H9 (cell line): ENCODE measurements around the gene ZNF275. TPM values are rescaled to one million over a fixed set of nuclear protein-coding genes. Genes with fewer than 3 reads are reported as not detected.

ENCODE experiments used
- DNase-seq: peaks from one replicate; pipeline ENCODE4 v3.0.0-alpha.2; 2017
- H2AFZ ChIP-seq: one replicate; pipeline ENCODE4 v1.6.1; 2013; ENCODE audit warnings: mild to moderate bottlenecking, low read length, control low read depth, moderate library complexity
- H2AK5ac ChIP-seq: 2 replicates; pipeline ENCODE4 v1.6.1; 2013; ENCODE audit warnings: low read length, control low read depth, mixed read lengths; ENCODE audit not compliant: insufficient read length
- H2BK120ac ChIP-seq: one replicate; pipeline ENCODE4 v1.6.1; 2013; ENCODE audit warnings: low read depth, mild to moderate bottlenecking, low read length, control low read depth, inconsistent platforms; ENCODE audit not compliant: poor library complexity, severe bottlenecking
- H2BK12ac ChIP-seq: 2 replicates; pipeline ENCODE4 v1.6.1; 2013; ENCODE audit warnings: low read length, control low read depth, mixed read lengths, low read depth; ENCODE audit not compliant: insufficient read length
- H2BK15ac ChIP-seq: 2 replicates; pipeline ENCODE4 v1.6.1; 2013; ENCODE audit warnings: low read depth, low read length, control low read depth
- H2BK20ac ChIP-seq: one replicate; pipeline ENCODE4 v1.6.1; 2013; ENCODE audit warnings: low read depth, mild to moderate bottlenecking, low read length, control low read depth, inconsistent platforms; ENCODE audit not compliant: poor library complexity, severe bottlenecking
- H2BK5ac ChIP-seq: 2 replicates; pipeline ENCODE4 v1.6.1; 2013; ENCODE audit warnings: low read length, control low read depth, mixed read lengths; ENCODE audit not compliant: insufficient read length
- H3K14ac ChIP-seq: 2 replicates; pipeline ENCODE4 v1.6.1; 2013; ENCODE audit warnings: low read length, control low read depth; ENCODE audit not compliant: insufficient read depth
- H3K18ac ChIP-seq: 2 replicates; pipeline ENCODE4 v1.6.1; 2013; ENCODE audit warnings: low read depth, mild to moderate bottlenecking, mixed read lengths, low read length, control low read depth; ENCODE audit not compliant: insufficient read length
- H3K23ac ChIP-seq: 2 replicates; pipeline ENCODE4 v1.6.1; 2013; ENCODE audit warnings: low read length, control low read depth, mixed read lengths, low read depth; ENCODE audit not compliant: insufficient read length
- H3K23me2 ChIP-seq: 2 replicates; pipeline ENCODE4 v1.6.1; 2013; ENCODE audit warnings: low read depth, mild to moderate bottlenecking, mixed read lengths, low read length, control low read depth; ENCODE audit not compliant: insufficient read length, poor library complexity, severe bottlenecking
- H3K27ac ChIP-seq: 2 replicates; pipeline ENCODE4 v1.5.1; 2013; ENCODE audit warnings: low read length, control low read depth, mixed read lengths, low read depth; ENCODE audit not compliant: insufficient read length
- H3K27me3 ChIP-seq: 2 replicates; pipeline ENCODE4 v1.6.1; 2013; ENCODE audit warnings: low read length, control low read depth, inconsistent platforms; ENCODE audit not compliant: insufficient read depth
- H3K4ac ChIP-seq: 2 replicates; pipeline ENCODE4 v1.6.1; 2013; ENCODE audit warnings: low read depth, mild to moderate bottlenecking, control low read depth, inconsistent platforms, low read length, moderate library complexity
- H3K4me1 ChIP-seq: 2 replicates; pipeline ENCODE4 v1.6.1; 2013; ENCODE audit warnings: low read length, control low read depth, inconsistent platforms; ENCODE audit not compliant: insufficient read depth
- H3K4me2 ChIP-seq: 2 replicates; pipeline ENCODE4 v1.6.1; 2013; ENCODE audit warnings: low read length, control low read depth, mixed read lengths; ENCODE audit not compliant: insufficient read length, insufficient read depth
- H3K56ac ChIP-seq: 2 replicates; pipeline ENCODE4 v1.6.1; 2013; ENCODE audit warnings: low read depth, mild to moderate bottlenecking, mixed read lengths, low read length, control low read depth; ENCODE audit not compliant: insufficient read length
- H3K79me1 ChIP-seq: 2 replicates; pipeline ENCODE4 v1.6.1; 2013; ENCODE audit warnings: low read depth, mild to moderate bottlenecking, moderate library complexity, low read length, control low read depth, inconsistent platforms; ENCODE audit not compliant: insufficient read depth, poor library complexity, severe bottlenecking
- H3K79me2 ChIP-seq: 2 replicates; pipeline ENCODE4 v1.6.1; 2013; ENCODE audit warnings: low read length, control low read depth, inconsistent platforms; ENCODE audit not compliant: insufficient read depth
- H3K9ac ChIP-seq: 2 replicates; pipeline ENCODE4 v1.6.1; 2013; ENCODE audit warnings: low read length, control low read depth, mixed read lengths; ENCODE audit not compliant: insufficient read length; ENCODE audit errors: extremely low read depth
- H3K9me3 ChIP-seq: one replicate; pipeline ENCODE4 v1.6.1; 2013; ENCODE audit warnings: low read depth, low read length, inconsistent platforms; ENCODE audit not compliant: control insufficient read depth
- H3T11ph ChIP-seq: one replicate; pipeline ENCODE4 v1.6.1; 2013; ENCODE audit warnings: mild to moderate bottlenecking, low read length, control low read depth, inconsistent platforms
- H4K20me1 ChIP-seq: one replicate; pipeline ENCODE4 v1.6.1; 2013; ENCODE audit not compliant: control insufficient read depth, insufficient read length, insufficient read depth
- H4K5ac ChIP-seq: 2 replicates; pipeline ENCODE4 v1.6.1; 2013; ENCODE audit warnings: low read depth, mild to moderate bottlenecking, mixed read lengths, low read length, control low read depth; ENCODE audit not compliant: insufficient read length
- H4K8ac ChIP-seq: replicated peaks from 2 replicates; pipeline ENCODE4 v1.6.1; 2013; ENCODE audit warnings: low read length, control low read depth, mixed read lengths, low read depth; ENCODE audit not compliant: insufficient read length
- H4K91ac ChIP-seq: 2 replicates; pipeline ENCODE4 v1.6.1; 2013; ENCODE audit warnings: low read depth, mild to moderate bottlenecking, moderate library complexity, mixed read lengths, low read length, control low read depth; ENCODE audit not compliant: insufficient read length
- H3K27ac Mint-ChIP-seq, 3 experiments: 2 replicates in 2 of 3; 3 replicates in 1 of 3; pipeline ENCODE4 v1.8.0; 2020 to 2021; ENCODE audit warnings: mixed read lengths in 3 of 3, mild to moderate bottlenecking in 1 of 3, moderate library complexity in 1 of 3
- H3K27me3 Mint-ChIP-seq: 2 replicates; pipeline ENCODE4 v1.8.0; 2021; ENCODE audit warnings: low read depth, mild to moderate bottlenecking, moderate library complexity, mixed read lengths
- H3K36me3 Mint-ChIP-seq, 3 experiments: 2 replicates in 2 of 3; 3 replicates in 1 of 3; pipeline ENCODE4 v1.8.0; 2020 to 2021; ENCODE audit warnings: low read depth in 3 of 3, mixed read lengths in 3 of 3; ENCODE audit not compliant: insufficient read depth in 1 of 3
- H3K4me1 Mint-ChIP-seq, 2 experiments: 2 replicates each; pipeline ENCODE4 v1.8.0; 2020; ENCODE audit warnings: mixed read lengths in 2 of 2
- H3K4me3 Mint-ChIP-seq, 2 experiments: 2 replicates in 1 of 2; 3 replicates in 1 of 2; pipeline ENCODE4 v1.8.0; 2020 to 2021; ENCODE audit warnings: mild to moderate bottlenecking in 2 of 2, mixed read lengths in 2 of 2, moderate library complexity in 1 of 2
- H3K9me3 Mint-ChIP-seq, 2 experiments: 2 replicates in 1 of 2; 3 replicates in 1 of 2; pipeline ENCODE4 v1.8.0; 2020; ENCODE audit warnings: mild to moderate bottlenecking in 2 of 2, mixed read lengths in 2 of 2, moderate library complexity in 1 of 2
- WGBS: extraction: QIAGEN DNeasy Blood & Tissue Kit; methylation state at CpG from one replicate; pipeline ENCODE4 v1.1.7; 2013; ENCODE audit warnings: missing lambda C conversion rate, low lambda C conversion rate, mixed read lengths; ENCODE audit not compliant: insufficient read length; ENCODE audit errors: extremely low coverage; 5-methylcytosine and 5-hydroxymethylcytosine counted together
- total RNA-seq: library from RNA; stranded (reverse); gene quantifications from 2 replicates; pipeline ENCODE4 v1.2.1, GENCODE V29; 2021
- TF ChIP-seq, protein P1 (sequence below): fragments of 200-600 bp; sonication (generic); conservative IDR thresholded peaks from 3 replicates; pipeline ENCODE4 v1.8.0; 2021; ENCODE audit warnings: antibody characterized with exemption, mild to moderate bottlenecking

Gene ZNF275
- total RNA-seq, 1 experiment from 2014 or later, result 11.8 TPM

DNA sequence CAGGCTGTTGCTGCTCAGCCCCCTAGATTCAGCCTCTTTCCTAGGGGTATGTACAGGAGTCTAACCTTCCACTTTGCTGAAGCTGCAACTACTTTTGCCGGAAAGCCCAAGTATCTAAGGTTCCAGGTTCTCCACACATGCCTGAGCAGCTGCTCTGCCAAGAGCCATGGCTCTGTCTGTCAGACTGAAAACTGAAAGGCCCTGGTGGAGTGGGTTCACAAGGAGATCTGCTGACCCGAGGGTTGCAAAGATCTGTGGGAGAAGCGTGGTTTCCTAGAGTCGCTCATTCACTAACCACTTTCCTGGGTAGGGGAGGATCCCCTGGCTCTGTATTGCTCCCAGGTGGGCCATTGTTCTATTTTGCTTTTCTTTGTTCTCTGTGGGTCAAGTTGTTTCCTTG, 6.4 kb upstream of the ZNF275 start:
- Histone ChIP-seq H2BK20ac (no peak overlapping the region), H4K5ac (no peak overlapping the region), H2AFZ (no peak overlapping the region), H4K20me1 (no peaks in the 10 kb centered on the region), H2BK12ac (no peak overlapping the region), H3K4me2 (no peak overlapping the region), H2AK5ac (no peak overlapping the region), H3K18ac (no peak overlapping the region), H3K4ac (no peak overlapping the region), H3K9ac (no peak overlapping the region), H3K9me3 (peaks cover 24% of the 10 kb centered on the region), H4K91ac (no peak overlapping the region), H2BK5ac (no peak overlapping the region), H3K4me1 (no peaks in the 10 kb centered on the region), H3K56ac (no peak overlapping the region), H3K79me1 (no peaks in the 10 kb centered on the region), H3K27ac (no peak overlapping the region), H2BK120ac (no peak overlapping the region), H3K23me2 (no peaks in the 10 kb centered on the region), H3T11ph (no peak overlapping the region), H4K8ac (no peak overlapping the region), H3K27me3 (no peaks in the 10 kb centered on the region), H3K79me2 (no peaks in the 10 kb centered on the region), H3K14ac (no peak overlapping the region), H2BK15ac (no peak overlapping the region), H3K23ac (no peak overlapping the region)
- Mint-ChIP-seq H3K4me1 (no peaks in the 10 kb centered on the region), H3K27ac (no peak overlapping the region), H3K9me3 (peaks cover 76 to 77% of the 10 kb centered on the region in 2 experiments), H3K4me3 (no peak overlapping the region), H3K36me3 (peaks cover 0 to 2% (median 0%) of the 10 kb centered on the region in 3 experiments; a peak in 2 of 7 replicates), H3K27me3 (peaks cover 32% of the 10 kb centered on the region)
- TF ChIP-seq, protein P1, sequence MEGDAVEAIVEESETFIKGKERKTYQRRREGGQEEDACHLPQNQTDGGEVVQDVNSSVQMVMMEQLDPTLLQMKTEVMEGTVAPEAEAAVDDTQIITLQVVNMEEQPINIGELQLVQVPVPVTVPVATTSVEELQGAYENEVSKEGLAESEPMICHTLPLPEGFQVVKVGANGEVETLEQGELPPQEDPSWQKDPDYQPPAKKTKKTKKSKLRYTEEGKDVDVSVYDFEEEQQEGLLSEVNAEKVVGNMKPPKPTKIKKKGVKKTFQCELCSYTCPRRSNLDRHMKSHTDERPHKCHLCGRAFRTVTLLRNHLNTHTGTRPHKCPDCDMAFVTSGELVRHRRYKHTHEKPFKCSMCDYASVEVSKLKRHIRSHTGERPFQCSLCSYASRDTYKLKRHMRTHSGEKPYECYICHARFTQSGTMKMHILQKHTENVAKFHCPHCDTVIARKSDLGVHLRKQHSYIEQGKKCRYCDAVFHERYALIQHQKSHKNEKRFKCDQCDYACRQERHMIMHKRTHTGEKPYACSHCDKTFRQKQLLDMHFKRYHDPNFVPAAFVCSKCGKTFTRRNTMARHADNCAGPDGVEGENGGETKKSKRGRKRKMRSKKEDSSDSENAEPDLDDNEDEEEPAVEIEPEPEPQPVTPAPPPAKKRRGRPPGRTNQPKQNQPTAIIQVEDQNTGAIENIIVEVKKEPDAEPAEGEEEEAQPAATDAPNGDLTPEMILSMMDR, result no peak
- WGBS, result no CpG with 5 or more reads among the region's 4 CpGs
- DNase-seq, result no peak
